Spleen (tissue), 7 donors: ENCODE results near the gene ZNF280D.

Experiments
- CTCF ChIP-seq, 11 experiments: fragments of 200-600 bp in 7 of 11; fragments of 450-650 bp in 4 of 11; sonication (generic) in 4 of 11; IDR thresholded peaks in 8 of 11; conservative IDR thresholded peaks in 3 of 11; 1 replicate in 7 of 11; 2 replicates in 4 of 11; pipeline versions ENCODE4 v1.4.0 to v1.8.0; 2016 to 2021; ENCODE audit warnings: antibody characterized with exemption in 11 of 11, inconsistent platforms in 4 of 11, mild to moderate bottlenecking in 1 of 11
- POLR2AphosphoS5 ChIP-seq, 3 donors: sonication (generic); formaldehyde crosslinking; IDR thresholded peaks; one replicate each; pipeline ENCODE4 v1.5.1; 2017; ENCODE audit warnings: antibody characterized with exemption in 3 of 3
- donor health status: DM: no; HTN: no; CAD: no; lungs with moderate emphysema.
- donor health status: DM: no; HTN: no; CAD: no.
- donor health status: DM: no; HTN: no; CAD: no.

DNA sequence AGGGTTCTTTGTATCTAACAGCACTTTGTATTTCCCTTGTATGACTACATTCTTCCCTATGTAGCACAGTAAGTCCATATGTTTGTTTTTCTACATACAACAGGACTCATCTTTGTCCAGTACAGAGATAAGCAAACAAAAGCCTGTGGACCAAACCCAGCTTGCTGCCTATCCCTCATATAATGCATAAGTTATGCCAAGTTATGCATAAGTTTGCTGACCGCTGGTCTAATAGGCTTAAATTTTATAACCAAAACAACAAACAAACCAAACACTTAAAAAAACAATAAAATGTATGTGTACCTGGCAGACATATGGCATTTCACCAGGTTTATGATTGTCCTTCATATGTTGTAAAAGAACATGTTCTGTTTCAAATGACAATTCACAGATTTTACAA is 56.0 kb downstream of the ZNF280D start:
- TF ChIP-seq CTCF (IDR thresholded peaks at IDR 0.05 in 8 of 11, conservative IDR thresholded peaks at IDR 0.05 in 3 of 11): no peak
- no peak for TF ChIP-seq POLR2AphosphoS5 (IDR thresholded peaks at IDR 0.05)
